Testis (tissue), 2 donors: ENCODE data around the gene ASIC2.

Source experiments
- POLR2A ChIP-seq: fragments of 450-650 bp; IDR thresholded peaks from one replicate; pipeline ENCODE4 v1.6.1; 2017; ENCODE audit warnings: antibody characterized with exemption, mild to moderate bottlenecking, moderate library complexity
- TF ChIP-seq, protein P1 (sequence below), 3 experiments: fragments of 450-650 bp in 2 of 3; fragments of 200-600 bp in 1 of 3; sonication (generic) in 1 of 3; IDR thresholded peaks; one replicate each; pipeline ENCODE4 v1.5.1; 2016 to 2019; ENCODE audit warnings: antibody characterized with exemption in 3 of 3, mild to moderate bottlenecking in 2 of 3, moderate library complexity in 1 of 3

DNA sequence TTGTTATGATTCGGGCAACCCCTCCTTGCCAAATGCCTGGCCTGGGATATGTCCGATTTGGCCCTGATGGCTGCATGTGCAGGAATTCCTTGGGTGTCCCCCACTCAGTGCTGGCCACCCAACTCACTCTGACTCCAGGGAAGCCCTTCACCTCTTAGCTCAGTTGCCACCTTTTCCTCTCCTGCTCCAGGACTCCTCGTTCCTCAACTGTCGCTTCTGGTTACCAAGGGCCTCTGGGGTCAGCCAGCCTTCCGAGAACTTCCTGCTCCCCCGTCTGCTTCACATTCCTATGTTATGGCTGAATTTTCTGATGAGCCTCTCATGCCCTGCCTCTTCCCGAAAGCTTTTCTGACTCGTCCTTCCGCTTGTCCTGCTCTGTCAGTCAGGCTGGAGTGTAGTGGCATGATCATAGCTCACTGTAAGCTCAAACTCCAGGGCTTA lies 237.9 kb downstream of the ASIC2 start:
- TF ChIP-seq, protein P1, sequence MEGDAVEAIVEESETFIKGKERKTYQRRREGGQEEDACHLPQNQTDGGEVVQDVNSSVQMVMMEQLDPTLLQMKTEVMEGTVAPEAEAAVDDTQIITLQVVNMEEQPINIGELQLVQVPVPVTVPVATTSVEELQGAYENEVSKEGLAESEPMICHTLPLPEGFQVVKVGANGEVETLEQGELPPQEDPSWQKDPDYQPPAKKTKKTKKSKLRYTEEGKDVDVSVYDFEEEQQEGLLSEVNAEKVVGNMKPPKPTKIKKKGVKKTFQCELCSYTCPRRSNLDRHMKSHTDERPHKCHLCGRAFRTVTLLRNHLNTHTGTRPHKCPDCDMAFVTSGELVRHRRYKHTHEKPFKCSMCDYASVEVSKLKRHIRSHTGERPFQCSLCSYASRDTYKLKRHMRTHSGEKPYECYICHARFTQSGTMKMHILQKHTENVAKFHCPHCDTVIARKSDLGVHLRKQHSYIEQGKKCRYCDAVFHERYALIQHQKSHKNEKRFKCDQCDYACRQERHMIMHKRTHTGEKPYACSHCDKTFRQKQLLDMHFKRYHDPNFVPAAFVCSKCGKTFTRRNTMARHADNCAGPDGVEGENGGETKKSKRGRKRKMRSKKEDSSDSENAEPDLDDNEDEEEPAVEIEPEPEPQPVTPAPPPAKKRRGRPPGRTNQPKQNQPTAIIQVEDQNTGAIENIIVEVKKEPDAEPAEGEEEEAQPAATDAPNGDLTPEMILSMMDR (IDR thresholded peaks at IDR 0.05) = no peak
- TF ChIP-seq POLR2A = no peak
